ENCODE data around the gene FGB. TPM values are rescaled to one million over a fixed set of nuclear protein-coding genes. Genes with fewer than 3 reads are reported as not detected.
"Not testable (repeated sequence)": the region's sequence is repeated elsewhere in the genome, so short reads cannot be mapped to it uniquely, and the experiment has no call there.

The FGB gene
- total and polyA plus RNA-seq, 4 donors: 0.14 to 1.2 TPM; not detected in 2

GRCh38 chr4:154591890-154592289 is 29.1 kb downstream of the FGB start:
- H3K27ac ChIP-seq (ENCODE audit: low read depth, low read length): no peak overlapping the region
- no peaks in the 10 kb centered on the region for H3K4me1 ChIP-seq (ENCODE audit: control insufficient read depth, insufficient read depth, low read length)
- WGBS (ENCODE audit: insufficient coverage): no CpG with 5 or more reads among the region's 3 CpGs
- H3K36me3 ChIP-seq (ENCODE audit: control insufficient read depth, insufficient read depth, low read length): no peaks in the 10 kb centered on the region
- no peak overlapping the region for H3K4me3 ChIP-seq (ENCODE audit: low read depth, low read length)
- H3K9me3 ChIP-seq (ENCODE audit: control insufficient read depth, insufficient read depth, low read length): no peaks in the 10 kb centered on the region
- no peak for DNase-seq (ENCODE audit: low read depth in 4 of 6, low spot score in 6 of 6)
- H3K27me3 ChIP-seq (ENCODE audit: control insufficient read depth, insufficient read depth, low read length): no peaks in the 10 kb centered on the region

DNA sequence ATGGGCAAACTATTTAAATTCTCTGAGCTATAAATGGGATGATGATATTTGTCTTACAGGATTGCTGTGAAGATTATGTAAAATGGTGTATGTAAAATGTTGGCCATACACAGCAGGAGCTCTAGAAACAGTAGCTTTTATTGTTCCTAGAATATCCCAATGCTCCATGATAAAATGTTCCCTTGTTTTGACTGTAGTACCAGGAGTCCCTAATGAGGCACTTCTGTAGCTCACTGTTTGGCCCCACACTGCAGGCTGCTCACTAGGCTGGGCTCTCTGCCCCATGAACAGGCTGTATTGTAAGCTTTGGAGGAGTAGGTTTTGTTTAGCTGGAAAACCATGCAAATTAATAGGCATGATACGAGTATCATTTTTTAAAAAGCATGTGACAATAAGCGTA is 31.1 kb downstream of the FGB start:
- Histone ChIP-seq H3K27ac (ENCODE audit: low read depth, low read length) (no peak overlapping the region), H3K36me3 (ENCODE audit: control insufficient read depth, insufficient read depth, low read length) (no peaks in the 10 kb centered on the region), H3K9me3 (ENCODE audit: control insufficient read depth, insufficient read depth, low read length) (no peaks in the 10 kb centered on the region), H3K4me3 (ENCODE audit: low read depth, low read length) (no peak overlapping the region), H3K27me3 (ENCODE audit: control insufficient read depth, insufficient read depth, low read length) (no peaks in the 10 kb centered on the region), H3K4me1 (ENCODE audit: control insufficient read depth, insufficient read depth, low read length) (no peaks in the 10 kb centered on the region)
- DNase-seq (ENCODE audit: low read depth in 4 of 6, low spot score in 6 of 6): peak in 1 of 6 donors; percentile 31
- 60% methylated on average over 1 of the region's 2 CpGs for WGBS (ENCODE audit: insufficient coverage)

DNA sequence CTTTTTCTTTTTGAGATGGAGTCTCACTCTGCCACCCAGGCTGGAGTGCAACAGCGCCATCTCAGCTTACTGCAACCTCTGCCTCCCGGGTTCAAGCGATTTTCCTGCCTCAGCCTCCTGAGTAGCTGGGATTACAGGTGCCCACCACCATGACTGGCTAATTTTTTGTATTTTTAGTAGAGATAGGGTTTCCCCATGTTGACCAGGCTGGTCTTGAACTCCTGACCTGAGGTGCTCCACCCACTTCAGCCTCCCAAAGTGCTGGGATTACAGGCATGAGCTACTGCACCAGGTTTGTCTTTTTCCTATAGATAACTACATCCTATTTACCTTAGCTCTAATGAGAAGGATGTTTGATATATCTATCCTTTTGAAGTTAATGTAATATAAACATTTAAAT is 31.5 kb downstream of the FGB start:
- not testable (repeated sequence) for H3K9me3 ChIP-seq (ENCODE audit: control insufficient read depth, insufficient read depth, low read length); H3K4me3 ChIP-seq (ENCODE audit: low read depth, low read length); H3K27me3 ChIP-seq (ENCODE audit: control insufficient read depth, insufficient read depth, low read length); DNase-seq (ENCODE audit: low read depth in 4 of 6, low spot score in 6 of 6); H3K27ac ChIP-seq (ENCODE audit: low read depth, low read length); H3K36me3 ChIP-seq (ENCODE audit: control insufficient read depth, insufficient read depth, low read length); H3K4me1 ChIP-seq (ENCODE audit: control insufficient read depth, insufficient read depth, low read length)
- 100% methylated on average over 2 of the region's 3 CpGs for WGBS (ENCODE audit: insufficient coverage)

DNA sequence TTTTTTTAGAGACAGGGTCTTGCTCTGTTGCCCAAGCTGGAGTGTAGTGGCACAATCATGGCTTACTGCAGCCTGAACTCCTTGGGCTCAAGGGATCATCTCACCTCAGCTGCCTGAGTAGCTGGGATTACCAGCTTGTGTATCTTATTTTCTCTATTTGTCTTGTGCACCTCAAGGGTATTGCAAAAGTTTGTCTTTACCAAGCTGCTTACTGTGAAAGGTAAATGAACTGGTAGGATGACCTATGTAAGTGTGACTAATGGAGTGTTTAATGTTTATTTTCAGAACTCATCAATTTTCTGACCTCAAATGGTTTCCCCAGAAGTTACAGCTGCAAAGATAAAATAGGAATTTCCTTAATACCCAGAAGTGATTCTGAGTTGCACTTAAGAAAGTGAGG is 33.0 kb downstream of the FGB start:
- peak in 1 of 6 donors; percentile 1 for DNase-seq (ENCODE audit: low read depth in 4 of 6, low spot score in 6 of 6)
- Histone ChIP-seq H3K4me3 (ENCODE audit: low read depth, low read length) (no peak overlapping the region), H3K27me3 (ENCODE audit: control insufficient read depth, insufficient read depth, low read length) (no peaks in the 10 kb centered on the region)

GRCh38 chr4:154597281-154597680 is 34.5 kb downstream of the FGB start:
- H3K27ac ChIP-seq (ENCODE audit: low read depth, low read length); H3K4me1 ChIP-seq (ENCODE audit: control insufficient read depth, insufficient read depth, low read length); DNase-seq (ENCODE audit: low read depth in 4 of 6, low spot score in 6 of 6); H3K4me3 ChIP-seq (ENCODE audit: low read depth, low read length); H3K36me3 ChIP-seq (ENCODE audit: control insufficient read depth, insufficient read depth, low read length); H3K27me3 ChIP-seq (ENCODE audit: control insufficient read depth, insufficient read depth, low read length); H3K9me3 ChIP-seq (ENCODE audit: control insufficient read depth, insufficient read depth, low read length): not testable (repeated sequence)
- WGBS (ENCODE audit: insufficient coverage): 91% methylated on average over 10 of the region's 11 CpGs

More for the DNA sequence above, 33.0 kb downstream of the FGB start:
- no peaks in the 10 kb centered on the region for H3K36me3 ChIP-seq (ENCODE audit: control insufficient read depth, insufficient read depth, low read length)
- no peaks in the 10 kb centered on the region for H3K9me3 ChIP-seq (ENCODE audit: control insufficient read depth, insufficient read depth, low read length)
- no peaks in the 10 kb centered on the region for H3K4me1 ChIP-seq (ENCODE audit: control insufficient read depth, insufficient read depth, low read length)
- no peak overlapping the region for H3K27ac ChIP-seq (ENCODE audit: low read depth, low read length)

DNA sequence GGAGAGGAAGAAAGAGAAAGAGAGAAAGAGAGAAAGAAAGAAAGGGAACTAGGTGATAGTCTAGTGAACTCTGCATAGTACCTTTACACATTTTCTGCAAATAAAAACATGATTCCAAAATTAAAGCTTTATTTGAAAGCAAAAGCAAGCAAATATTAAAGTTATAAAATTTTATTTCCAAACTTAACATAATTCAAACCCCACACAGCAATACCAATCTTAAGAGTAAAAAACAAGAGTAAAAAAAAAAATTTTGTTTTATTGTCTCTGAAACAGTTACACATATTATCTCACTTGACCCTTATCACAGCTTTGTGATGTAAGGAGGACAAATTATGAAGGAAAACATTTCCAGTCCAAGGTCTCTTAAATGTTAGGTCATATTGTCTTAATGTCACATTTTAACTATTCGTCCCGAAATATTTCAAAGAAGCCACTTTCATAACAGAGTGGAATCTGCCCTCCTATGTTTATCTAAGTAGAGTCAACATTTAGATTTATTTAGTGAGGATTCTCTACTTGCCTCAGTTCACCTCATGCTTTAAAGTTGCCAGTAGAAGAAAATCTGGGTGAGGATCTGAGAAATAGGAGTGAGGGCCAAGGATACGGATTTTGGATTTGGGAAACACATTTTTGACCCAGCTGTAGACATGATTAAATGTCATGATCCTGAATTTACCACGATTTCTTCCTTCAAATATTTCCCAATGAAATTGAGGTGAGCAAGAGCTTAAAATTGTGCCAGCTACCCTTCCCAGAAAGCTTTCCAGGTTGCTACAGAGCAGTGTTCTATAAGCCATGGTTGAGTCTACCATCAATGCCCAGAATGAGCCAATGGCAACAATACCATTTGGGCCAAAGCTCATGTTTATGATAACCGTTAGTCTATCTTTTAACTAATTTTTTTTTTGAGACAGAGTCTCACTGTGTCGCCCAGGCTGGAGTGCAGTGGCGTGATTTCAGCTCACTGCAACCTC is 35.3 kb downstream of the FGB start:
- Histone ChIP-seq H3K27me3 (ENCODE audit: control insufficient read depth, insufficient read depth, low read length) (no peaks in the 10 kb centered on the region), H3K4me3 (ENCODE audit: low read depth, low read length) (no peak overlapping the region), H3K4me1 (ENCODE audit: control insufficient read depth, insufficient read depth, low read length) (no peaks in the 10 kb centered on the region), H3K27ac (ENCODE audit: low read depth, low read length) (no peak overlapping the region), H3K36me3 (ENCODE audit: control insufficient read depth, insufficient read depth, low read length) (no peaks in the 10 kb centered on the region), H3K9me3 (ENCODE audit: control insufficient read depth, insufficient read depth, low read length) (no peaks in the 10 kb centered on the region)
- no CpG with 5 or more reads among the region's 7 CpGs for WGBS (ENCODE audit: insufficient coverage)
- no peak for DNase-seq (ENCODE audit: low read depth in 4 of 6, low spot score in 6 of 6)

DNA sequence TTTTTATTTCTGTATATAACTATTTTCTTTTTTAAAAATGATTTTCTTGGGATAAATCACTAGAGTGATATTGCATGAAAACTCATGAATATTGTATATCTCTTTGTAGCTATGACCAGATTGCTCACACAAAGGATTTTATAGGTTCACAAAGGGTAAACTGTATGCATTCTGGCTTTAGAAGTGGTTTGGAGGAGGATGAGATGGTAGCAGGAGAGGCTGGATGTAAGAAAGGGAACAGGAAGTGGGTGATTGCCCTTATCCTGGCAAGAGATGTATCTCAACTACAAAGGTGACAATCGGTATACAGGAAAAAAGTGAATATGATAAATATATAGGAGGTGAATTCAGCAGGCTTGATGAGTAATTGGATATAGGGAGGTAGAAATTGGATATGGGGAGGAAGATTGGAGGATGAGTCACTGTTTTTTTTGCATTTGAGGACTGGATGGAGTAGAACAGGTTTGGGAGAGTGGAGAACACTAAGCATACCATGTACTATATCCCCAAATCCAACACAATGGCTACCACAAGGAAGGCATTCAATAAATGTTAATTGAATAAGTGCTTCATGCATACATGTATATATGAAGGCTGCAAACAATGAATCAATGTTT is 39.7 kb downstream of the FGB start:
- H3K36me3 ChIP-seq (ENCODE audit: control insufficient read depth, insufficient read depth, low read length): no peaks in the 10 kb centered on the region
- no peaks in the 10 kb centered on the region for H3K27me3 ChIP-seq (ENCODE audit: control insufficient read depth, insufficient read depth, low read length)
- no peaks in the 10 kb centered on the region for H3K4me1 ChIP-seq (ENCODE audit: control insufficient read depth, insufficient read depth, low read length)
- no peaks in the 10 kb centered on the region for H3K9me3 ChIP-seq (ENCODE audit: control insufficient read depth, insufficient read depth, low read length)
- WGBS (ENCODE audit: insufficient coverage): 80% methylated on average over 1 of the region's 1 CpG
- DNase-seq (ENCODE audit: low read depth in 4 of 6, low spot score in 6 of 6): no peak
- H3K4me3 ChIP-seq (ENCODE audit: low read depth, low read length): no peak overlapping the region
- H3K27ac ChIP-seq (ENCODE audit: low read depth, low read length): no peak overlapping the region

- Histone ChIP-seq H3K27me3 (ENCODE audit: control insufficient read depth, insufficient read depth, low read length) (no peaks in the 10 kb centered on the region), H3K36me3 (ENCODE audit: control insufficient read depth, insufficient read depth, low read length) (no peaks in the 10 kb centered on the region), H3K27ac (ENCODE audit: low read depth, low read length) (no peak overlapping the region), H3K4me3 (ENCODE audit: low read depth, low read length) (no peak overlapping the region), H3K4me1 (ENCODE audit: control insufficient read depth, insufficient read depth, low read length) (no peaks in the 10 kb centered on the region), H3K9me3 (ENCODE audit: control insufficient read depth, insufficient read depth, low read length) (no peaks in the 10 kb centered on the region)
- 88% methylated on average over 1 of the region's 6 CpGs for WGBS (ENCODE audit: insufficient coverage)
- DNase-seq (ENCODE audit: low read depth in 4 of 6, low spot score in 6 of 6): no peak
Observed at GRCh38 chr4:154603033-154603943, 40.5 kb downstream of the FGB start.

DNA sequence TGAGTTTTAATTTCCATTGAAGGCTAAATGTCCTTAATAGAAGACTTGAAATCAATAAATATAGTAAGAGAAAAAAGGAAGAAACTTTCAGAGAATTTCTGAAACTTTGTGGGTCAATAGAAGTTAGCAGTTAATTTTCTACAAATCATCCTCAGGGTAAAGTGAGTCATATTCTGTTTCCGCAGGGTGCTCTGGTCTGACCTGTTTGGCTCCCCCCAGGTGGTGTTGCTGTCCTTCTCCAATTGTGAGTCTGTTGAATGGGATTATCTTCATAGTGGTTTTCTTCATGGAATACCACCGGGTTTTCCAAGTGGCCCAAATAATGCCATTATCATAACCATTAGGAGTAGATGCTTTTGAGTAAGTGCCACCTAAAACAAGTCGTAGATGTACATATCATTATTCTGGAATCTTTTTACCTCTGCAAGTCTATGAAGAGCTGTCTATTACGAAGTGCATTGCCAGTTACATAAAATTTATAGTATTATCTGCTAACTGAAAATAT is 41.9 kb downstream of the FGB start:
- no peaks in the 10 kb centered on the region for H3K9me3 ChIP-seq (ENCODE audit: control insufficient read depth, insufficient read depth, low read length)
- DNase-seq (ENCODE audit: low read depth in 4 of 6, low spot score in 6 of 6): no peak
- H3K4me3 ChIP-seq (ENCODE audit: low read depth, low read length): no peak overlapping the region
- no peak overlapping the region for H3K27ac ChIP-seq (ENCODE audit: low read depth, low read length)
- no peaks in the 10 kb centered on the region for H3K36me3 ChIP-seq (ENCODE audit: control insufficient read depth, insufficient read depth, low read length)
- H3K27me3 ChIP-seq (ENCODE audit: control insufficient read depth, insufficient read depth, low read length): no peaks in the 10 kb centered on the region
- H3K4me1 ChIP-seq (ENCODE audit: control insufficient read depth, insufficient read depth, low read length): no peaks in the 10 kb centered on the region
- WGBS (ENCODE audit: insufficient coverage): no CpG with 5 or more reads among the region's 4 CpGs

Data from spinal cord (tissue), 10 donors.